Activated CD4-positive, alpha-beta memory T cell treated with anti-CD3 and anti-CD28 coated beads for 36 hours (primary cell): ENCODE data around the gene B3GAT3. TPM values are rescaled to one million over a fixed set of nuclear protein-coding genes. Genes with fewer than 3 reads are reported as not detected.

Experiments used
- CTCF ChIA-PET: fragments of 350-600 bp; sonication (Branson Sonifier 250); formaldehyde crosslinking; loops from one replicate; lab custom pipeline; 2021; ENCODE audit warnings: antibody characterized with exemption, inconsistent platforms; lab: Charles Lee
- POLR2A ChIA-PET: fragments of 350-600 bp; sonication (Branson Sonifier 250); formaldehyde crosslinking; loops from one replicate; lab custom pipeline; 2021; ENCODE audit warnings: antibody characterized with exemption; lab: Charles Lee
- DNase-seq: peaks from one replicate; pipeline ENCODE4 v3.0.0-alpha.2; 2020
- H3K27ac Mint-ChIP-seq: one replicate; pipeline ENCODE4 v1.8.0; 2021; ENCODE audit warnings: mixed read lengths
- H3K27me3 Mint-ChIP-seq: one replicate; pipeline ENCODE4 v1.8.0; 2021; ENCODE audit warnings: mixed read lengths
- H3K36me3 Mint-ChIP-seq: one replicate; pipeline ENCODE4 v1.8.0; 2021; ENCODE audit warnings: mixed read lengths
- H3K4me1 Mint-ChIP-seq: one replicate; pipeline ENCODE4 v1.8.0; 2021; ENCODE audit warnings: low read depth, mixed read lengths
- H3K4me3 Mint-ChIP-seq: one replicate; pipeline ENCODE4 v1.8.0; 2021; ENCODE audit warnings: mild to moderate bottlenecking, mixed read lengths
- H3K9me3 Mint-ChIP-seq: one replicate; pipeline ENCODE4 v1.8.0; 2021; ENCODE audit warnings: mixed read lengths
- intact Hi-C: fragments of 100-400 bp; cut with micrococcal nuclease; formaldehyde crosslinking; loops from one replicate; pipeline ENCODE4 v1.15.1; 2023
- total RNA-seq, 2 experiments: library from RNA; stranded (reverse); gene quantifications; one replicate each; pipeline ENCODE4 v1.2.3, GENCODE V29; 2021

B3GAT3 gene
- total RNA-seq = 10 to 100 TPM; 67.0 to 70.4 TPM

- intact Hi-C loops = loop anchor here (1.0 to 2.0 kb wide), 7 partner anchors 9 to 259 kb away; partner anchors contain the start of genes C11orf98, CSKMT, GANAB and ROM1
- Mint-ChIP-seq H3K9me3 (no peaks in the 10 kb centered on the region), H3K27ac (peak within 1 kb of the TSS; percentile 96), H3K27me3 (no peaks in the 10 kb centered on the region), H3K4me3 (peak within 1 kb of the TSS; percentile 97), H3K36me3 (peaks cover 22% of the 10 kb centered on the region), H3K4me1 (peaks cover 22% of the 10 kb centered on the region)
- DNase-seq = peak; percentile 98
- ChIA-PET CTCF (interaction anchor here (0.7 to 3.0 kb wide), 14 partner anchors 9 to 197 kb away, joined by 3 to 31 read pairs (median 4); partner anchors contain the start of genes C11orf98, CSKMT, EEF1G and EML3), POLR2A (interaction anchor here (0.6 to 3.8 kb wide), 19 partner anchors 9 to 234 kb away, joined by 3 to 30 read pairs (median 4); partner anchors contain the start of genes C11orf98, CSKMT, EEF1G and EML3)
These were observed at the start of gene B3GAT3 for GRCh38 chr11:62621567-62622470. B3GAT3 (minus strand) TSS chr11:62621986; CDS start chr11:62621947, 39 bp downstream.

- Mint-ChIP-seq H3K4me3 (peak overlapping the region; percentile 94), H3K4me1 (peaks cover 54% of the 10 kb centered on the region), H3K9me3 (no peaks in the 10 kb centered on the region), H3K27me3 (no peaks in the 10 kb centered on the region), H3K27ac (peak overlapping the region; percentile 98), H3K36me3 (peaks cover 41% of the 10 kb centered on the region)
- intact Hi-C loops = loop anchor here (1.0 to 10.0 kb wide), 4 partner anchors 8 to 246 kb away; partner anchors contain the start of genes HNRNPUL2, INTS5 and UBXN1
- ChIA-PET CTCF (interaction anchor here (0.6 to 2.4 kb wide), 8 partner anchors 23 to 115 kb away, joined by 3 to 13 read pairs (median 6); partner anchors contain the start of genes B3GAT3, HNRNPUL2 and TUT1), POLR2A (interaction anchor here (0.9 to 4.5 kb wide), 27 partner anchors 8 to 210 kb away, joined by 3 to 43 read pairs (median 7); partner anchors contain the start of genes B3GAT3, BSCL2, EEF1G and GANAB)
- no peak for DNase-seq
These were observed 49.4 kb upstream of the B3GAT3 start for GRCh38 chr11:62671236-62671607.

GRCh38 chr11:62669420-62670161, 47.8 kb upstream of the B3GAT3 start:
- no peaks in the 10 kb centered on the region for H3K9me3 Mint-ChIP-seq
- H3K27ac Mint-ChIP-seq = peak overlapping the region; percentile 98
- ChIA-PET CTCF (interaction anchor here (0.7 to 2.4 kb wide), 7 partner anchors 16 to 245 kb away, joined by 3 to 8 read pairs (median 5); partner anchors contain the start of genes HNRNPUL2 and INTS5), POLR2A (interaction anchor here (0.6 to 4.5 kb wide), 6 partner anchors 17 to 196 kb away, joined by 3 to 43 read pairs (median 8); partner anchors contain the start of genes GANAB, INTS5 and TMEM179B)
- peak overlapping the region; percentile 94 for H3K4me3 Mint-ChIP-seq
- intact Hi-C loops = loop anchor here (2.0 to 10.0 kb wide), 3 partner anchors 17 to 245 kb away; partner anchors contain the start of genes HNRNPUL2 and INTS5
- H3K36me3 Mint-ChIP-seq = peaks cover 48% of the 10 kb centered on the region
- DNase-seq = no peak
- H3K27me3 Mint-ChIP-seq = no peaks in the 10 kb centered on the region
- peaks cover 51% of the 10 kb centered on the region for H3K4me1 Mint-ChIP-seq

- intact Hi-C loops = no loop called here
- Mint-ChIP-seq H3K36me3 (peaks cover 54% of the 10 kb centered on the region), H3K4me1 (peaks cover 47% of the 10 kb centered on the region), H3K27ac (peak overlapping the region; percentile 97), H3K27me3 (no peaks in the 10 kb centered on the region), H3K4me3 (peak overlapping the region; percentile 98), H3K9me3 (no peaks in the 10 kb centered on the region)
- no peak for DNase-seq
- POLR2A ChIA-PET = interaction anchor here (0.8 to 5.4 kb wide), 12 partner anchors 15 to 214 kb away, joined by 3 to 71 read pairs (median 4); partner anchors contain the start of genes B3GAT3, EEF1G, GANAB and INTS5
- CTCF ChIA-PET = interaction anchor here (0.7 to 2.5 kb wide), 9 partner anchors 10 to 242 kb away, joined by 3 to 6 read pairs (median 3); partner anchors contain the start of genes B3GAT3, EML3 and TMEM179B
These were observed 45.7 kb upstream of the B3GAT3 start for GRCh38 chr11:62667460-62667859.

GRCh38 chr11:62666259-62666926, 44.6 kb upstream of the B3GAT3 start:
- peaks cover 45% of the 10 kb centered on the region for H3K36me3 Mint-ChIP-seq
- H3K4me1 Mint-ChIP-seq = peaks cover 43% of the 10 kb centered on the region
- DNase-seq = peak; percentile 27
- ChIA-PET POLR2A (interaction anchor here (0.6 to 5.4 kb wide), 16 partner anchors 8 to 215 kb away, joined by 4 to 71 read pairs (median 17); partner anchors contain the start of genes EEF1G, GANAB, INTS5 and MTA2), CTCF (interaction anchor here (0.7 to 2.5 kb wide), 6 partner anchors 55 to 1307 kb away, joined by 3 to 6 read pairs (median 3); partner anchors contain the start of gene TMEM179B)
- no peaks in the 10 kb centered on the region for H3K27me3 Mint-ChIP-seq
- peak overlapping the region; percentile 97 for H3K27ac Mint-ChIP-seq
- H3K9me3 Mint-ChIP-seq = no peaks in the 10 kb centered on the region
- H3K4me3 Mint-ChIP-seq = peak overlapping the region; percentile 98
- intact Hi-C loops = no loop called here

GRCh38 chr11:62665599-62666258, 43.9 kb upstream of the B3GAT3 start:
- no peaks in the 10 kb centered on the region for H3K27me3 Mint-ChIP-seq
- no peaks in the 10 kb centered on the region for H3K9me3 Mint-ChIP-seq
- H3K36me3 Mint-ChIP-seq = peaks cover 41% of the 10 kb centered on the region
- peaks cover 43% of the 10 kb centered on the region for H3K4me1 Mint-ChIP-seq
- peak overlapping the region; percentile 98 for H3K4me3 Mint-ChIP-seq
- ChIA-PET CTCF (interaction anchor here (0.7 to 2.5 kb wide), 21 partner anchors 8 to 1306 kb away, joined by 3 to 19 read pairs (median 5); partner anchors contain the start of genes B3GAT3, EML3, HNRNPUL2 and INTS5), POLR2A (interaction anchor here (0.6 to 5.4 kb wide), 34 partner anchors 9 to 237 kb away, joined by 3 to 71 read pairs (median 10); partner anchors contain the start of genes B3GAT3, EEF1G, EML3 and GANAB)
- intact Hi-C loops = loop anchor here (1.0 to 2.0 kb wide), 7 partner anchors 12 to 167 kb away; partner anchors contain the start of genes EML3, INTS5, MTA2 and ROM1
- H3K27ac Mint-ChIP-seq = peak overlapping the region; percentile 97
- peak; percentile 74 for DNase-seq

GRCh38 chr11:62665075-62665598, 43.4 kb upstream of the B3GAT3 start, which contains the start of the genes C11orf98 and CSKMT:
C11orf98 (minus strand) TSS chr11:62665210; CDS start chr11:62665169, 41 bp downstream.
CSKMT (plus strand) TSS chr11:62665312; CDS start chr11:62665880, 568 bp downstream.
- Mint-ChIP-seq H3K9me3 (no peaks in the 10 kb centered on the region), H3K4me1 (peaks cover 40% of the 10 kb centered on the region), H3K27me3 (no peaks in the 10 kb centered on the region), H3K27ac (peak within 1 kb of the TSS; percentile 97), H3K36me3 (peaks cover 38% of the 10 kb centered on the region), H3K4me3 (peak within 1 kb of the TSS; percentile 98)
- ChIA-PET CTCF (interaction anchor here (0.6 to 2.5 kb wide), 21 partner anchors 8 to 270 kb away, joined by 3 to 19 read pairs (median 5); partner anchors contain the start of genes B3GAT3, EML3, HNRNPUL2 and INTS5), POLR2A (interaction anchor here (0.8 to 5.4 kb wide), 34 partner anchors 8 to 241 kb away, joined by 3 to 71 read pairs (median 8); partner anchors contain the start of genes B3GAT3, EEF1G, EML3 and GANAB)
- DNase-seq = peak; percentile 97
- intact Hi-C loops = loop anchor here (1.0 to 2.0 kb wide), 7 partner anchors 12 to 168 kb away; partner anchors contain the start of genes EML3, INTS5, MTA2 and ROM1

- Mint-ChIP-seq H3K27me3 (no peaks in the 10 kb centered on the region), H3K27ac (peak overlapping the region; percentile 97), H3K4me3 (peak overlapping the region; percentile 98), H3K4me1 (peaks cover 34% of the 10 kb centered on the region), H3K36me3 (peaks cover 38% of the 10 kb centered on the region), H3K9me3 (no peaks in the 10 kb centered on the region)
- peak; percentile 69 for DNase-seq
- intact Hi-C loops = loop anchor here (1.0 to 2.0 kb wide), 7 partner anchors 11 to 168 kb away; partner anchors contain the start of genes EML3, INTS5, MTA2 and ROM1
- ChIA-PET CTCF (interaction anchor here (0.6 to 2.5 kb wide), 17 partner anchors 12 to 270 kb away, joined by 3 to 19 read pairs (median 6); partner anchors contain the start of genes B3GAT3, EML3, HNRNPUL2 and INTS5), POLR2A (interaction anchor here (0.6 to 5.4 kb wide), 35 partner anchors 7 to 240 kb away, joined by 3 to 71 read pairs (median 8); partner anchors contain the start of genes B3GAT3, EEF1G, EML3 and GANAB)
These were observed 42.8 kb upstream of the B3GAT3 start for GRCh38 chr11:62664405-62665074.
